ENCODE results near the gene MLXIP. TPM values are rescaled to one million over a fixed set of nuclear protein-coding genes. Genes with fewer than 3 reads are reported as not detected.

Gene MLXIP
- total RNA-seq, 1 donor from 2014 or later = 1.9 TPM

- Mint-ChIP-seq H3K4me3 (no peak overlapping the region), H3K36me3 (no peaks in the 10 kb centered on the region), H3K4me1 (peaks cover 16% of the 10 kb centered on the region), H3K27me3 (ENCODE audit: insufficient read depth, low read depth) (no peaks in the 10 kb centered on the region), H3K9me3 (no peaks in the 10 kb centered on the region), H3K27ac (no peak overlapping the region)
- Histone ChIP-seq H3F3A (ENCODE audit: low read depth) (peaks cover 26% of the 10 kb centered on the region), H3K36me3 (no peaks in the 10 kb centered on the region), H3K9ac (no peak overlapping the region), H3K9me3 (ENCODE audit: low read depth) (no peaks in the 10 kb centered on the region), H2AFZ (replicated peaks) (no peak overlapping the region), H3K4me2 (no peak overlapping the region), H3K27me3 (no peaks in the 10 kb centered on the region), H3K4me1 (peaks cover 6% of the 10 kb centered on the region), H3K27ac (no peak overlapping the region), H3K4me3 (no peak overlapping the region), H4K20me1 (ENCODE audit: low read depth) (peaks cover 7% of the 10 kb centered on the region), H3K79me2 (ENCODE audit: low read depth) (no peaks in the 10 kb centered on the region)
- TF ChIP-seq EZH2phosphoT487 (IDR thresholded peaks at IDR 0.05) (no peak), EZH2 (IDR thresholded peaks at IDR 0.05) (no peak), CTCF (IDR thresholded peaks at IDR 0.05) (no peak)
- DNase-seq (ENCODE audit: low spot score) = no peak
Observed at GRCh38 chr12:122096014-122096413, 17.5 kb downstream of the MLXIP start.

- no peaks in the 10 kb centered on the region for H3K79me2 ChIP-seq (ENCODE audit: low read depth)
- no peak overlapping the region for H3K4me2 ChIP-seq
- H2AFZ ChIP-seq (replicated peaks) = no peak overlapping the region
- no peak for DNase-seq (ENCODE audit: low spot score)
- no peak overlapping the region for H3K9ac ChIP-seq
- TF ChIP-seq EZH2 (IDR thresholded peaks at IDR 0.05) (no peak), CTCF (IDR thresholded peaks at IDR 0.05) (no peak), EZH2phosphoT487 (IDR thresholded peaks at IDR 0.05) (no peak)
- H3K4me1 ChIP-seq = peaks cover 6% of the 10 kb centered on the region
- H3K4me3 ChIP-seq = no peak overlapping the region
- peaks cover 7% of the 10 kb centered on the region for H4K20me1 ChIP-seq (ENCODE audit: low read depth)
- no peaks in the 10 kb centered on the region for H3K9me3 ChIP-seq (ENCODE audit: low read depth)
- Mint-ChIP-seq H3K9me3 (no peaks in the 10 kb centered on the region), H3K4me1 (peaks cover 16% of the 10 kb centered on the region), H3K36me3 (no peaks in the 10 kb centered on the region), H3K4me3 (no peak overlapping the region), H3K27ac (no peak overlapping the region), H3K27me3 (ENCODE audit: insufficient read depth, low read depth) (peaks cover 2% of the 10 kb centered on the region)
- no peaks in the 10 kb centered on the region for H3K27me3 ChIP-seq
- peaks cover 26% of the 10 kb centered on the region for H3F3A ChIP-seq (ENCODE audit: low read depth)
- H3K27ac ChIP-seq = no peak overlapping the region
- no peaks in the 10 kb centered on the region for H3K36me3 ChIP-seq
Observed at GRCh38 chr12:122096591-122097149, 18.1 kb downstream of the MLXIP start.

GRCh38 chr12:122097584-122097926, 19.0 kb downstream of the MLXIP start:
- Histone ChIP-seq H3K27me3 (no peaks in the 10 kb centered on the region), H3K9me3 (ENCODE audit: low read depth) (no peaks in the 10 kb centered on the region), H3K4me3 (no peak overlapping the region), H3K79me2 (ENCODE audit: low read depth) (no peaks in the 10 kb centered on the region), H3K36me3 (no peaks in the 10 kb centered on the region), H2AFZ (replicated peaks) (no peak overlapping the region), H4K20me1 (ENCODE audit: low read depth) (peaks cover 7% of the 10 kb centered on the region), H3K4me1 (peaks cover 6% of the 10 kb centered on the region), H3F3A (ENCODE audit: low read depth) (peaks cover 26% of the 10 kb centered on the region), H3K9ac (no peak overlapping the region), H3K27ac (no peak overlapping the region), H3K4me2 (no peak overlapping the region)
- H3K4me1 Mint-ChIP-seq = peaks cover 16% of the 10 kb centered on the region
- DNase-seq (ENCODE audit: low spot score) = no peak
- H3K27me3 Mint-ChIP-seq (ENCODE audit: insufficient read depth, low read depth) = peaks cover 3% of the 10 kb centered on the region
- H3K36me3 Mint-ChIP-seq = peaks cover 1% of the 10 kb centered on the region
- TF ChIP-seq EZH2 (IDR thresholded peaks at IDR 0.05) (no peak), CTCF (IDR thresholded peaks at IDR 0.05) (no peak), EZH2phosphoT487 (IDR thresholded peaks at IDR 0.05) (no peak)
- peaks cover 2% of the 10 kb centered on the region for H3K9me3 Mint-ChIP-seq
- peak overlapping the region; percentile 83 for H3K27ac Mint-ChIP-seq
- no peak overlapping the region for H3K4me3 Mint-ChIP-seq
